CD14-positive monocyte (primary cell): ENCODE results near the gene AQP2. TPM values are rescaled to one million over a fixed set of nuclear protein-coding genes. Genes with fewer than 3 reads are reported as not detected.

Experiments used
- DNase-seq, 3 donors: peaks; one replicate each; pipeline ENCODE4 v3.0.0-alpha.2; 2011 to 2022
- H2AFZ ChIP-seq: 2 replicates; pipeline ENCODE4 v1.6.0; 2012; ENCODE audit warnings: mild to moderate bottlenecking, low read depth, low read length, inconsistent platforms; ENCODE audit not compliant: insufficient read depth, poor library complexity, severe bottlenecking
- H3K27ac ChIP-seq, 2 donors: 1 replicate in 1 of 2; 2 replicates in 1 of 2; pipeline ENCODE4 v1.5.1; 2012 to 2013; ENCODE audit warnings: low read length in 2 of 2, control low read depth in 1 of 2, inconsistent platforms in 1 of 2, low read depth in 1 of 2, mild to moderate bottlenecking in 1 of 2
- H3K27me3 ChIP-seq, 2 donors: one replicate each; pipeline versions ENCODE4 v1.6.0 to v1.6.1; 2011 to 2013; ENCODE audit warnings: low read length in 2 of 2; ENCODE audit not compliant: control insufficient read depth in 2 of 2, insufficient read depth in 2 of 2
- H3K36me3 ChIP-seq, 2 donors: replicated peaks in 1 of 2; 1 replicate in 1 of 2; 2 replicates in 1 of 2; pipeline versions ENCODE4 v1.5.1 to v1.6.1; 2012 to 2013; ENCODE audit warnings: low read length in 2 of 2, control low read depth in 1 of 2, inconsistent platforms in 1 of 2, mild to moderate bottlenecking in 1 of 2; ENCODE audit not compliant: insufficient read depth in 2 of 2, control insufficient read depth in 1 of 2
- H3K4me1 ChIP-seq, 2 donors: 1 replicate in 1 of 2; 2 replicates in 1 of 2; pipeline versions ENCODE4 v1.5.1 to v1.6.1; 2012 to 2013; ENCODE audit warnings: low read length in 2 of 2, control low read depth in 1 of 2, inconsistent platforms in 1 of 2, mild to moderate bottlenecking in 1 of 2, moderate library complexity in 1 of 2; ENCODE audit not compliant: insufficient read depth in 2 of 2, control insufficient read depth in 1 of 2
- H3K4me2 ChIP-seq: replicated peaks from 2 replicates; pipeline ENCODE3; 2012; ENCODE audit warnings: low read length, moderate library complexity, mild to moderate bottlenecking; ENCODE audit not compliant: poor library complexity, severe bottlenecking; ENCODE audit errors: extremely low read depth
- H3K4me3 ChIP-seq, 3 experiments: fragments of 200-600 bp in 1 of 3; sonication (generic) in 1 of 3; replicated peaks in 1 of 3; 1 replicate in 2 of 3; 2 replicates in 1 of 3; pipeline ENCODE4 v1.5.1; 2011 to 2013; ENCODE audit warnings: low read length in 3 of 3, mild to moderate bottlenecking in 3 of 3, control low read depth in 2 of 3, low read depth in 2 of 3, inconsistent platforms in 1 of 3, moderate library complexity in 1 of 3
- H3K79me2 ChIP-seq: 2 replicates; pipeline ENCODE4 v1.6.0; 2012; ENCODE audit warnings: mild to moderate bottlenecking, control low read depth, inconsistent platforms, low read length, moderate library complexity; ENCODE audit not compliant: insufficient read depth
- H3K9ac ChIP-seq: 2 replicates; pipeline ENCODE4 v1.6.0; 2017; ENCODE audit warnings: low read length, mild to moderate bottlenecking; ENCODE audit not compliant: insufficient read depth, poor library complexity, severe bottlenecking
- H3K9me3 ChIP-seq, 2 donors: replicated peaks in 1 of 2; 1 replicate in 1 of 2; 2 replicates in 1 of 2; pipeline versions ENCODE4 v1.5.1 to v1.6.1; 2012 to 2013; ENCODE audit warnings: low read length in 2 of 2, control low read depth in 1 of 2; ENCODE audit not compliant: control insufficient read depth in 1 of 2, insufficient read depth in 1 of 2
- H4K20me1 ChIP-seq: 2 replicates; pipeline ENCODE4 v1.6.0; 2012; ENCODE audit warnings: mild to moderate bottlenecking, low read length, control low read depth, moderate library complexity; ENCODE audit not compliant: insufficient read depth
- H3K27ac Mint-ChIP-seq, 7 donors: one replicate each; pipeline ENCODE4 v1.8.0; 2020; ENCODE audit warnings: mild to moderate bottlenecking in 7 of 7, mixed read lengths in 7 of 7, moderate library complexity in 6 of 7, inconsistent platforms in 2 of 7
- H3K27me3 Mint-ChIP-seq, 3 donors: one replicate each; pipeline ENCODE4 v1.8.0; 2021 to 2022; ENCODE audit warnings: low read depth in 3 of 3, mild to moderate bottlenecking in 3 of 3, mixed read lengths in 3 of 3, moderate library complexity in 3 of 3, inconsistent platforms in 1 of 3
- H3K36me3 Mint-ChIP-seq, 2 donors: one replicate each; pipeline ENCODE4 v1.8.0; 2020; ENCODE audit warnings: mixed read lengths in 2 of 2, inconsistent platforms in 1 of 2, mild to moderate bottlenecking in 1 of 2
- H3K4me1 Mint-ChIP-seq: one replicate; pipeline ENCODE4 v1.8.0; 2020; ENCODE audit warnings: mild to moderate bottlenecking, mixed read lengths
- H3K4me3 Mint-ChIP-seq, 2 donors: one replicate each; pipeline ENCODE4 v1.8.0; 2020; ENCODE audit warnings: mild to moderate bottlenecking in 2 of 2, mixed read lengths in 2 of 2, moderate library complexity in 1 of 2
- H3K9me3 Mint-ChIP-seq, 7 donors: one replicate each; pipeline ENCODE4 v1.8.0; 2020 to 2022; ENCODE audit warnings: mixed read lengths in 7 of 7, mild to moderate bottlenecking in 6 of 7, moderate library complexity in 6 of 7, inconsistent platforms in 2 of 7
- CTCF ChIP-seq: fragments of 200-600 bp; IDR thresholded peaks from one replicate; pipeline ENCODE4 v1.8.0; 2022; ENCODE audit warnings: antibody characterized with exemption, mild to moderate bottlenecking
- WGBS: methylation state at CpG from one replicate; pipeline ENCODE4 v1.1.5; 2013; ENCODE audit warnings: missing lambda C conversion rate; ENCODE audit not compliant: insufficient coverage; 5-methylcytosine and 5-hydroxymethylcytosine counted together
- intact Hi-C, 2 donors: fragments of 100-400 bp; cut with micrococcal nuclease; formaldehyde crosslinking; loops; one replicate each; pipeline versions ENCODE4 v1.15.0 to v1.15.1; 2023
- polyA plus RNA-seq, 3 donors: library from polyadenylated mRNA; depleted of rRNA in 1 of 3; unstranded in 2 of 3; stranded (reverse) in 1 of 3; fragments of 300-500 nt in 2 of 3; fragments of >200 nt in 1 of 3; fragmentation: Illumina TruSeq in 2 of 3; gene quantifications; 1 replicate in 2 of 3; 2 replicates in 1 of 3; pipeline ENCODE4 v1.2.3, GENCODE V29; 2012 to 2021

Gene AQP2
- polyA plus RNA-seq, 3 donors: not detected

DNA sequence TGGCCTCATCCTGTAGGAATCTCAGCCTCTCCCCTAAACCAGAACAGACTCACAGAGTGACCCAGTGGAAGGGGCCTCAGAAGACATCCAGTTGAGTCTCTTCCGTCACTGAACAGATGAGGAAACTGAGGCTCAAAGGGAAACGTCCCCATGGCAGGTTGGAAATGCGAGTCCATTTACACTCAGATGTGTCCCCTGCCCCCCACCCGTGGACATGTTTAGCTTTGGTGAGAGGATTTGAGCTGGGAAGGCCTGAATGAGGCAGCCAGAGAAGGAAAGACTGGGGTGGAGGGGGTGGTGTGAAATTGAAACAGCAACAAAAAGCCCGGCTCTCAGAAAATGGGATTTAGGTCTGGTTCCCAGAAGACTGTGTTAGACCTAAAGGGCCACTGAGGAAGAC, 48.6 kb upstream of the AQP2 start:
- peaks cover 6% of the 10 kb centered on the region in 2 donors for H3K36me3 Mint-ChIP-seq
- H3K9me3 Mint-ChIP-seq: peaks cover 0 to 6% (median 4%) of the 10 kb centered on the region in 7 donors
- Histone ChIP-seq H3K27me3 (peaks cover 8 to 39% of the 10 kb centered on the region in 2 donors), H3K4me2 (no peak overlapping the region), H3K9me3 (no peaks in the 10 kb centered on the region), H4K20me1 (no peaks in the 10 kb centered on the region), H3K4me1 (peaks cover 0 to 4% of the 10 kb centered on the region in 2 donors), H3K9ac (no peak overlapping the region), H3K36me3 (no peaks in the 10 kb centered on the region), H2AFZ (no peak overlapping the region), H3K27ac (no peak overlapping the region), H3K4me3 (no peak overlapping the region), H3K79me2 (no peaks in the 10 kb centered on the region)
- 85% methylated on average over 5 of the region's 5 CpGs for WGBS
- DNase-seq: no peak
- TF ChIP-seq CTCF: no peak
- H3K4me1 Mint-ChIP-seq: peaks cover 10% of the 10 kb centered on the region
- H3K27me3 Mint-ChIP-seq: peaks cover 37 to 65% (median 50%) of the 10 kb centered on the region in 3 donors
- intact Hi-C loops: no loop called here
- H3K27ac Mint-ChIP-seq: no peak overlapping the region
- H3K4me3 Mint-ChIP-seq: peak overlapping the region in 1 of 2 donors; percentile 41

GRCh38 chr12:49902399-49903350, 47.9 kb upstream of the AQP2 start:
- no peaks in the 10 kb centered on the region for H3K9me3 ChIP-seq
- no peak overlapping the region for H3K27ac ChIP-seq
- H3K9me3 Mint-ChIP-seq: peaks cover 0 to 6% (median 4%) of the 10 kb centered on the region in 7 donors
- H3K9ac ChIP-seq: no peak overlapping the region
- no peaks in the 10 kb centered on the region for H4K20me1 ChIP-seq
- no peak for DNase-seq
- no peak overlapping the region for H3K4me3 ChIP-seq
- peaks cover 8 to 39% of the 10 kb centered on the region in 2 donors for H3K27me3 ChIP-seq
- peaks cover 39 to 65% (median 55%) of the 10 kb centered on the region in 3 donors for H3K27me3 Mint-ChIP-seq
- peak overlapping the region in 1 of 2 donors; percentile 79 for H3K4me3 Mint-ChIP-seq
- H3K4me1 Mint-ChIP-seq: peaks cover 10% of the 10 kb centered on the region
- intact Hi-C loops: no loop called here
- no peak overlapping the region for H3K27ac Mint-ChIP-seq
- no peak for TF ChIP-seq CTCF
- no peak overlapping the region for H3K4me2 ChIP-seq
- peaks cover 0 to 4% of the 10 kb centered on the region in 2 donors for H3K4me1 ChIP-seq
- H3K36me3 Mint-ChIP-seq: peaks cover 6% of the 10 kb centered on the region in 2 donors
- H3K36me3 ChIP-seq: no peaks in the 10 kb centered on the region
- no peak overlapping the region for H2AFZ ChIP-seq
- 88% methylated on average over 8 of the region's 16 CpGs for WGBS
- no peaks in the 10 kb centered on the region for H3K79me2 ChIP-seq
